Activated CD4-positive, alpha-beta T cell treated with anti-CD3 and anti-CD28 coated beads for 36 hours (primary cell): ENCODE results near the gene ZBP1. TPM values are rescaled to one million over a fixed set of nuclear protein-coding genes. Genes with fewer than 3 reads are reported as not detected.

Experiments used
- ATAC-seq: fragments of 200-7000 bp; cut with Tn5 transposase; one replicate; pipeline ENCODE4 v1.10.0; 2021; ENCODE audit warnings: mild to moderate bottlenecking, moderate library complexity
- CTCF ChIA-PET: fragments of 350-600 bp; sonication (Branson Sonifier 250); formaldehyde crosslinking; loops from one replicate; lab custom pipeline; 2021; ENCODE audit warnings: antibody characterized with exemption; lab: Charles Lee
- POLR2A ChIA-PET: fragments of 350-600 bp; sonication (Branson Sonifier 250); formaldehyde crosslinking; loops from one replicate; lab custom pipeline; 2021; ENCODE audit warnings: antibody characterized with exemption, inconsistent platforms; lab: Charles Lee
- DNase-seq: peaks from one replicate; pipeline ENCODE4 v3.0.0-alpha.2; 2020
- H3K27ac Mint-ChIP-seq: one replicate; pipeline ENCODE4 v1.8.0; 2021; ENCODE audit warnings: mixed read lengths
- H3K27me3 Mint-ChIP-seq: one replicate; pipeline ENCODE4 v1.8.0; 2021; ENCODE audit warnings: mixed read lengths
- H3K36me3 Mint-ChIP-seq: one replicate; pipeline ENCODE4 v1.8.0; 2021; ENCODE audit warnings: low read depth, mixed read lengths
- H3K4me1 Mint-ChIP-seq: one replicate; pipeline ENCODE4 v1.8.0; 2021; ENCODE audit warnings: mixed read lengths
- H3K4me3 Mint-ChIP-seq: one replicate; pipeline ENCODE4 v1.8.0; 2021; ENCODE audit warnings: mild to moderate bottlenecking, moderate library complexity, mixed read lengths
- H3K9me3 Mint-ChIP-seq: one replicate; pipeline ENCODE4 v1.8.0; 2021; ENCODE audit warnings: low read depth, mixed read lengths
- intact Hi-C, 2 experiments: fragments of 100-400 bp; cut with DNase I in 1 of 2; cut with micrococcal nuclease in 1 of 2; formaldehyde crosslinking; loops; one replicate each; pipeline versions ENCODE4 v1.14.2 to v1.15.1; 2022 to 2024; cut with DNase I, micrococcal nuclease
- total RNA-seq, 2 experiments: library from RNA; stranded (reverse); gene quantifications; one replicate each; pipeline ENCODE4 v1.2.3, GENCODE V29; 2021

ZBP1 gene
- total RNA-seq, 2 experiments from 2014 or later, result 0.30 to 1.4 TPM

- CTCF ChIA-PET, result interaction anchor here (0.5 to 3.4 kb wide), 19 partner anchors 8 to 1752 kb away, joined by 3 to 12 read pairs (median 3); no protein-coding TSS in a partner anchor
- Mint-ChIP-seq H3K36me3 (peaks cover 21% of the 10 kb centered on the region), H3K9me3 (peaks cover 9% of the 10 kb centered on the region), H3K4me1 (peaks cover 64% of the 10 kb centered on the region), H3K4me3 (peak overlapping the region; percentile 36), H3K27me3 (no peaks in the 10 kb centered on the region), H3K27ac (peak overlapping the region; percentile 19)
- intact Hi-C loops, result loop anchor here in 1 of 2 experiments (10.0 kb wide), 1 partner anchor 762 kb away; the partner anchor contains the start of gene VAPB
- peak; percentile 86 for DNase-seq
- POLR2A ChIA-PET, result no interaction called here
- peak; percentile 10 for ATAC-seq
These were observed 2.6 kb upstream of the ZBP1 start for GRCh38 chr20:57622579-57623381.

DNA sequence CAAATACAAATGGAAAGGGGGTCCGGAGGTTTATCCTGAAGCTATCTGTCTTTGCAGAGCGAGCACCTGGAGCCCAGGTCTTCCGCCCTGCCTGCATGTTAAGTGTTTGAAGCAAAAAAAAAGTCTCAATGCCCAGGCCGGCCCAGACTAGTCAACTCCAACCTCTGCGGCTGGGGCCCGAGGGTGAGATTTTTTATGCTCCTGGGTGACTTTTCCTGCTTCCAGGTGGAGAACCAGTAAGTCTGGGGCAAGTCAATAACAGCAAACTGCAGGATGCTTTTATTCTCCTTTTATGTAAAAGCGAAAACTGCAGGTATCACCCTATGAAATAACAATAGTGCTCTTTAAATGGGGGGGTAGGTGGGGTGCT lies 2.0 kb upstream of the ZBP1 start:
- H3K4me3 Mint-ChIP-seq, result peak overlapping the region; percentile 36
- peaks cover 64% of the 10 kb centered on the region for H3K4me1 Mint-ChIP-seq

DNA sequence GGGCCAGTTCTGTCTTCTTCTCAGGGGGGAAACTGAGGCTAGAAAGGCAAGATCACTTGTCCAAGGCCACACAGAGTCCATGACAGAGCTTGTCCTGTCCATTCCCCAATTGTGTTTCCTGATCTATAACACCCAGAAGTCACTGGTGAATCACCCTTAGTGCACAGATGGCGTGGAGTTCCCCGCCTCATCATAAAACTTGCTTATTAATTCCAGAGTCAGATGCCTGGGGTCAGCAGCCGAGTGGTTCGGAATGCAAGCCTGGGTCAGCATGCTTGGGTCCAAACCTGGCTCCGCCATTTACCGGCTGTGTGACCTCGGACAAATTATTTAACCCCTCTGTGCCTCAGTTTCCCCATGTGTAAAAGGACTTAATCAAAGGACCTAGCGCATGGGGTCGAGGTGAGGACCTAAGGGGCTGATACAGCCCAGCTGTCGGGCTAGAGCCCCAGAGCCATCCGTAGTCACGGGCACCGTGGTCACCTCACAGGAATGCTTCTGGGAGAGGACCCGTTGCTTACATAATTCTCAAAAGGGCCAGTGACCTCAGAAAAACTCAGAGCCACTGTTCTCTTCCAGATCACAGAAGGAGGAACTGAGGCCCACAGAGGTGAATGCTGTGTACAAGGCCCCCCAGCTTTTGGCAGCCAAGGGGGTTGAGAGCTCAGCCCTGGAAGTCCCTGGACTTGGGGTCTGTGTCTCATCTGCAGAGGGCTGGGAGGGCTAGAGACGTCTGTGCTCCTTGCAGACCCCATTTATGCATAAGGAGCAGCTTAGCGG lies 1.4 kb upstream of the ZBP1 start:
- H3K27ac Mint-ChIP-seq, result peak overlapping the region; percentile 85
- POLR2A ChIA-PET, result no interaction called here
- intact Hi-C loops, result loop anchor here in 1 of 2 experiments (10.0 kb wide), 1 partner anchor 763 kb away; the partner anchor contains the start of gene VAPB
- peaks cover 9% of the 10 kb centered on the region for H3K9me3 Mint-ChIP-seq
- peaks cover 67% of the 10 kb centered on the region for H3K4me1 Mint-ChIP-seq
- ATAC-seq (no peak), DNase-seq (no peak)
- peaks cover 7% of the 10 kb centered on the region for H3K27me3 Mint-ChIP-seq
- CTCF ChIA-PET, result interaction anchor here (0.6 to 3.4 kb wide), 4 partner anchors 9 to 465 kb away, joined by 3 to 12 read pairs (median 6); no protein-coding TSS in a partner anchor
- peaks cover 21% of the 10 kb centered on the region for H3K36me3 Mint-ChIP-seq
- peak overlapping the region; percentile 65 for H3K4me3 Mint-ChIP-seq

More for the DNA sequence above, 2.0 kb upstream of the ZBP1 start:
- Mint-ChIP-seq H3K36me3 (peaks cover 21% of the 10 kb centered on the region), H3K9me3 (peaks cover 9% of the 10 kb centered on the region), H3K27ac (peak overlapping the region; percentile 19), H3K27me3 (peaks cover 2% of the 10 kb centered on the region)
- ChIA-PET CTCF (interaction anchor here (0.6 to 3.4 kb wide), 8 partner anchors 9 to 588 kb away, joined by 3 to 12 read pairs (median 5); no protein-coding TSS in a partner anchor), POLR2A (no interaction called here)
- intact Hi-C loops, result loop anchor here in 1 of 2 experiments (10.0 kb wide), 1 partner anchor 763 kb away; the partner anchor contains the start of gene VAPB
- no peak for ATAC-seq
- DNase-seq, result no peak

GRCh38 chr20:57620999-57621398 lies 773 bp upstream of the ZBP1 start:
- H3K9me3 Mint-ChIP-seq, result peaks cover 9% of the 10 kb centered on the region
- POLR2A ChIA-PET, result interaction anchor here (0.6 to 3.9 kb wide), 2 partner anchors 8 to 173 kb away, joined by 3 to 57 read pairs; no protein-coding TSS in a partner anchor
- H3K36me3 Mint-ChIP-seq, result peaks cover 18% of the 10 kb centered on the region
- peaks cover 7% of the 10 kb centered on the region for H3K27me3 Mint-ChIP-seq
- intact Hi-C loops, result loop anchor here in 1 of 2 experiments (1.0 to 10.0 kb wide), 2 partner anchors 7 to 764 kb away; partner anchors contain the start of gene VAPB
- peaks cover 61% of the 10 kb centered on the region for H3K4me1 Mint-ChIP-seq
- CTCF ChIA-PET, result interaction anchor here (0.6 to 2.8 kb wide), 4 partner anchors 8 to 92 kb away, joined by 3 to 18 read pairs (median 10); no protein-coding TSS in a partner anchor
- DNase-seq, result peak; percentile 42
- H3K4me3 Mint-ChIP-seq, result peak overlapping the region; percentile 65
- H3K27ac Mint-ChIP-seq, result peak overlapping the region; percentile 85
- no peak for ATAC-seq

GRCh38 chr20:57619051-57619831 lies 985 bp downstream of the ZBP1 start:
- ChIA-PET POLR2A (interaction anchor here (0.7 to 3.9 kb wide), 5 partner anchors 10 to 694 kb away, joined by 3 to 57 read pairs (median 5); partner anchors contain the start of gene RBM38), CTCF (interaction anchor here (0.6 to 2.8 kb wide), 22 partner anchors 10 to 616 kb away, joined by 3 to 18 read pairs (median 3); no protein-coding TSS in a partner anchor)
- peak overlapping the region; percentile 92 for H3K27ac Mint-ChIP-seq
- H3K27me3 Mint-ChIP-seq, result peaks cover 7% of the 10 kb centered on the region
- ATAC-seq (peak; percentile 74), DNase-seq (peak; percentile 85)
- H3K4me3 Mint-ChIP-seq, result peak overlapping the region; percentile 65
- peaks cover 58% of the 10 kb centered on the region for H3K4me1 Mint-ChIP-seq
- intact Hi-C loops, result loop anchor here (1.0 to 10.0 kb wide), 13 partner anchors 9 to 1196 kb away; partner anchors contain the start of genes PMEPA1 (in 1 of the 2), RBM38 (in 1 of the 2) and STX16 (in 1 of the 2)
- peaks cover 6% of the 10 kb centered on the region for H3K36me3 Mint-ChIP-seq
- H3K9me3 Mint-ChIP-seq, result no peaks in the 10 kb centered on the region

- H3K4me3 Mint-ChIP-seq, result peak overlapping the region; percentile 65
- POLR2A ChIA-PET, result interaction anchor here (0.7 to 3.9 kb wide), 3 partner anchors 10 to 227 kb away, joined by 4 to 57 read pairs (median 5); no protein-coding TSS in a partner anchor
- H3K36me3 Mint-ChIP-seq, result peaks cover 3% of the 10 kb centered on the region
- no peak for ATAC-seq
- intact Hi-C loops, result loop anchor here (1.0 to 10.0 kb wide), 13 partner anchors 10 to 1196 kb away; partner anchors contain the start of genes PMEPA1 (in 1 of the 2), RBM38 (in 1 of the 2) and STX16 (in 1 of the 2)
- CTCF ChIA-PET, result interaction anchor here (0.6 to 2.8 kb wide), 12 partner anchors 10 to 616 kb away, joined by 3 to 18 read pairs (median 3); no protein-coding TSS in a partner anchor
- H3K9me3 Mint-ChIP-seq, result no peaks in the 10 kb centered on the region
- DNase-seq, result no peak
- peaks cover 58% of the 10 kb centered on the region for H3K4me1 Mint-ChIP-seq
- H3K27ac Mint-ChIP-seq, result peak overlapping the region; percentile 92
- H3K27me3 Mint-ChIP-seq, result peaks cover 7% of the 10 kb centered on the region
These were observed 1.5 kb downstream of the ZBP1 start for GRCh38 chr20:57618764-57619050.

DNA sequence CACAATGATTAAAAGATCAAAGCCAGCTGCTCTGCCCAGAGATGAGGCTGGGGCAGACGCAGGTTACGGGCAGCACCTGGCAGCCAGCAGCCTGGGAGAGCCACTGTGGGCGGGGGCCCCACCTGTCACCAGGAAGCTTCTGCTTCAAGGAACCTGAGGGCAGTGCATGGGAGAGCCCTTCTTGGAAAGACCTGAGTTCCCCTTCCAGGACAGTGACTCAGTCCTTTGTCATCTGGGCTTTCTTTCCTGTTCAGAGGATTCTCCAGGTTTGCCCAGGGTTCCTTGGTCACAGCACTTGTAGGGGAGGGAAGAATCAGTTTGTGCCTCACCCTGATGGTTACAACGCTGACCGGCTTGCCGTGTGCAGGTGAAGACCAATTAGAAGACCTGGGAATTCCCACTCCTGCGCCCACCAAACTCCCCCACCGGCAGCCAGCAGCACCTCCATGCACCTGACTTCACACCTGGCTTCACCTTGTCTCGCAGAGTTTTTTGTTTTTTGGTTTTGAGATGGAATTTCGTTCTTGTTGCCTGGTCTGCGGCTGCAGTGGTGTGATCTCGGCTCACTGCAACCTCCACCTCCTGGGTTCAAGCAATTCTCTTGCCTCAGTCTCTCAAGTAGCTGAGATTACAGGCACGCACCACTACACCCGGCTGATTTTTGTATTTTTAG lies 2.0 kb downstream of the ZBP1 start:
- ChIA-PET POLR2A (interaction anchor here (0.6 to 3.9 kb wide), 3 partner anchors 11 to 62 kb away, joined by 4 to 57 read pairs (median 5); no protein-coding TSS in a partner anchor), CTCF (interaction anchor here (0.6 to 2.8 kb wide), 8 partner anchors 11 to 110 kb away, joined by 3 to 18 read pairs (median 3); no protein-coding TSS in a partner anchor)
- ATAC-seq, result peak; percentile 6
- DNase-seq, result peak; percentile 66
- H3K27me3 Mint-ChIP-seq, result peaks cover 7% of the 10 kb centered on the region
- intact Hi-C loops, result loop anchor here (2.0 to 10.0 kb wide), 4 partner anchors 81 to 1197 kb away; partner anchors contain the start of genes PMEPA1 (in 1 of the 2) and STX16 (in 1 of the 2)
- H3K9me3 Mint-ChIP-seq, result no peaks in the 10 kb centered on the region
- H3K36me3 Mint-ChIP-seq, result peaks cover 2% of the 10 kb centered on the region
- H3K27ac Mint-ChIP-seq, result peak overlapping the region; percentile 92
- H3K4me1 Mint-ChIP-seq, result peaks cover 58% of the 10 kb centered on the region
- H3K4me3 Mint-ChIP-seq, result peak overlapping the region; percentile 65

- no peaks in the 10 kb centered on the region for H3K9me3 Mint-ChIP-seq
- ChIA-PET CTCF (interaction anchor here (0.6 to 1.3 kb wide), 4 partner anchors 14 to 109 kb away, joined by 3 to 5 read pairs (median 3); no protein-coding TSS in a partner anchor), POLR2A (interaction anchor here (0.6 to 3.9 kb wide), 2 partner anchors 12 to 63 kb away, joined by 4 to 57 read pairs; no protein-coding TSS in a partner anchor)
- H3K27ac Mint-ChIP-seq, result no peak overlapping the region
- peaks cover 2% of the 10 kb centered on the region for H3K36me3 Mint-ChIP-seq
- peaks cover 7% of the 10 kb centered on the region for H3K27me3 Mint-ChIP-seq
- no peak for DNase-seq
- H3K4me1 Mint-ChIP-seq, result peaks cover 51% of the 10 kb centered on the region
- intact Hi-C loops, result loop anchor here in 1 of 2 experiments (10.0 kb wide), 1 partner anchor 1198 kb away; no protein-coding TSS in a partner anchor
- ATAC-seq, result no peak
- H3K4me3 Mint-ChIP-seq, result no peak overlapping the region
These were observed 3.0 kb downstream of the ZBP1 start for GRCh38 chr20:57617079-57617795.
